ENCODE results near the gene THUMPD1. TPM values are rescaled to one million over a fixed set of nuclear protein-coding genes. Genes with fewer than 3 reads are reported as not detected.

Gene THUMPD1
- total and polyA plus RNA-seq, 2 donors (not counting 3 experiments of a cell fraction or from before 2014, with no cell fraction given): 27.9 to 29.0 TPM

DNA sequence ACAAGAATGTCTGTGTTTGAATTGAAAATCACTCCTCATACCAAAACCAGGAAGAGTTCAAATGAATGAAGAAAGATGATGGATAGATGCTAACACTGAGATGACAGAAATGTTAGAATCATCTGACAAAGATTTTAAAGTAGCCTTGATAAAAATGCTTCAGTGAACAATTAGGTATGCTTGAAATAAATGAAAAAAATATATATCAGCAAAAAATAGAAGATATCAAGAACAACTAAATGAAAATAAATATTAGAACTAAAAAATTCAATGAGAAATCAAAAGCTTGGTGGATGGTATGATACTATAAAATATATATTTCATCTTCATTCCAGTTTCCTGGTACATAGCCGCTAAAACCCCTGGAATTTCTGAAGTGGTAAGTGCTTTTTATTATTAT is 13.6 kb upstream of the THUMPD1 start:
- H3K9me3 ChIP-seq (replicated peaks; ENCODE audit: control insufficient read depth, insufficient read depth, low read length): no peaks in the 10 kb centered on the region
- H2AFZ ChIP-seq (ENCODE audit: low read depth, low read length): no peak overlapping the region
- H3K4me3 ChIP-seq (replicated peaks in 1 of 3; ENCODE audit: insufficient read depth in 1 of 3, low read depth in 1 of 3, low read length in 3 of 3): no peak overlapping the region
- TF ChIP-seq GATA2 (IDR thresholded peaks at IDR 0.05; ENCODE audit: insufficient read depth, insufficient read length, low read depth, low read length) (no peak), MYC (IDR thresholded peaks at IDR 0.05; ENCODE audit: low read depth, low read length) (no peak), FOS (IDR thresholded peaks at IDR 0.05; ENCODE audit: borderline replicate concordance, insufficient read depth, low read length) (no peak), POLR2A (IDR thresholded peaks at IDR 0.05; ENCODE audit: low read depth, low read length) (no peak), JUN (IDR thresholded peaks at IDR 0.05; ENCODE audit: borderline replicate concordance, insufficient read depth, insufficient read length, low read depth) (no peak)
- no peak overlapping the region for H3K27ac ChIP-seq (ENCODE audit: insufficient read depth, low read depth, low read length)
- dilution Hi-C loops (cut with MboI; ENCODE audit: extremely low pct_ligation_motif_present, low sequenced_read_pairs) (no loop called here), intact Hi-C loops (cut with micrococcal nuclease) (no loop called here)
- ChIA-PET POLR2A (no interaction called here), CTCF (interaction anchor here (0.5 to 1.6 kb wide), 2 partner anchors 19 to 460 kb away, joined by 3 to 6 read pairs; no protein-coding TSS in a partner anchor)
- H3K9me1 ChIP-seq (replicated peaks; ENCODE audit: control insufficient read depth, extremely low read depth, insufficient read depth, low read length): no peaks in the 10 kb centered on the region
- H3K36me3 ChIP-seq (ENCODE audit: control insufficient read depth in 2 of 2, extremely low read depth in 1 of 2, insufficient read depth in 2 of 2, low read length in 2 of 2): no peaks in the 10 kb centered on the region
- no peak overlapping the region for H3K4me2 ChIP-seq (ENCODE audit: insufficient read depth, low read length)
- DNase-seq (ENCODE audit: low read depth, low spot score): no peak
- H3K4me1 ChIP-seq (ENCODE audit: control insufficient read depth, extremely low read depth, insufficient read depth, low read length): no peaks in the 10 kb centered on the region
- no peaks in the 10 kb centered on the region for H4K20me1 ChIP-seq (replicated peaks; ENCODE audit: control insufficient read depth, extremely low read depth, insufficient read depth, low read length)
- no peak for FAIRE-seq
- H3K27me3 ChIP-seq (ENCODE audit: control insufficient read depth in 2 of 2, insufficient read depth in 2 of 2, low read length in 2 of 2): peaks cover 0 to 3% of the 10 kb centered on the region in 2 experiments
- BruUV-seq (replicated peaks): no TSS peak
- no peak overlapping the region for H3K9ac ChIP-seq (replicated peaks; ENCODE audit: extremely low read depth, insufficient read depth, low read length)
- H3K79me2 ChIP-seq (ENCODE audit: control insufficient read depth, insufficient read depth, low read length): no peaks in the 10 kb centered on the region

DNA sequence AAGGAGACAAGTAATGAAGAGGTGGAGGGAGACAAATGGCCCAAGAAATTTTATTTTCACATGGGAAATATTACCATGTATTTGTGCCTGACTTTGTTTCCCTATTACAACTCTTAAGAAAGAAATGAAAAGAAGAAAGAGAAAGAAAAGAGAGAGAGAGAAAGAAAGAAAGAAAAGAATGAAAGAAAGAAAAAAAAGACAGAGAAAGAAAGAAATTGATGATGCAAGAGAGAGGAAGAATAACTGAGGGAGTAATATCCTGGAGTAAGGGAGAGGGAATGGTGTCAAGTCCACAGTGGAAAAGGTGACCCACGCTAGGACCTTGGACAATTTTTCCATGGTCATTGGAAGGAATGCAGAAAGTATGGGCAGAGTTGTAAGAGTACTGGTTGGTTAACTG is 12.1 kb upstream of the THUMPD1 start:
- BruUV-seq (replicated peaks): no TSS peak
- Histone ChIP-seq H3K9me3 (replicated peaks; ENCODE audit: control insufficient read depth, insufficient read depth, low read length) (no peaks in the 10 kb centered on the region), H3K27me3 (ENCODE audit: control insufficient read depth in 2 of 2, insufficient read depth in 2 of 2, low read length in 2 of 2) (peaks cover 0 to 3% of the 10 kb centered on the region in 2 experiments), H3K4me3 (replicated peaks in 1 of 3; ENCODE audit: insufficient read depth in 1 of 3, low read depth in 1 of 3, low read length in 3 of 3) (no peak overlapping the region), H3K9ac (replicated peaks; ENCODE audit: extremely low read depth, insufficient read depth, low read length) (no peak overlapping the region), H3K9me1 (replicated peaks; ENCODE audit: control insufficient read depth, extremely low read depth, insufficient read depth, low read length) (no peaks in the 10 kb centered on the region), H3K36me3 (ENCODE audit: control insufficient read depth in 2 of 2, extremely low read depth in 1 of 2, insufficient read depth in 2 of 2, low read length in 2 of 2) (no peaks in the 10 kb centered on the region), H3K27ac (ENCODE audit: insufficient read depth, low read depth, low read length) (no peak overlapping the region), H3K79me2 (ENCODE audit: control insufficient read depth, insufficient read depth, low read length) (no peaks in the 10 kb centered on the region), H2AFZ (ENCODE audit: low read depth, low read length) (no peak overlapping the region), H4K20me1 (replicated peaks; ENCODE audit: control insufficient read depth, extremely low read depth, insufficient read depth, low read length) (no peaks in the 10 kb centered on the region), H3K4me1 (ENCODE audit: control insufficient read depth, extremely low read depth, insufficient read depth, low read length) (no peaks in the 10 kb centered on the region), H3K4me2 (ENCODE audit: insufficient read depth, low read length) (no peak overlapping the region)
- ChIA-PET POLR2A (no interaction called here), CTCF (interaction anchor here (1.6 kb wide), 1 partner anchor 21 kb away, joined by 6 read pairs; no protein-coding TSS in a partner anchor)
- TF ChIP-seq POLR2A (IDR thresholded peaks at IDR 0.05; ENCODE audit: low read depth, low read length): no peak
- TF ChIP-seq JUN (IDR thresholded peaks at IDR 0.05; ENCODE audit: borderline replicate concordance, insufficient read depth, insufficient read length, low read depth): no peak
- TF ChIP-seq, protein P1, sequence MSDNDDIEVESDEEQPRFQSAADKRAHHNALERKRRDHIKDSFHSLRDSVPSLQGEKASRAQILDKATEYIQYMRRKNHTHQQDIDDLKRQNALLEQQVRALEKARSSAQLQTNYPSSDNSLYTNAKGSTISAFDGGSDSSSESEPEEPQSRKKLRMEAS (IDR thresholded peaks at IDR 0.05; ENCODE audit: insufficient read depth, insufficient read length): no peak
- TF ChIP-seq EZH2 (IDR thresholded peaks at IDR 0.05; ENCODE audit: borderline replicate concordance, low read depth, low read length, severe bottlenecking): no peak
- no peak for TF ChIP-seq POLR2AphosphoS5 (IDR thresholded peaks at IDR 0.05; ENCODE audit: insufficient read depth, low read depth, low read length)
- no peak for TF ChIP-seq FOS (IDR thresholded peaks at IDR 0.05; ENCODE audit: borderline replicate concordance, insufficient read depth, low read length)
- TF ChIP-seq, protein P2, sequence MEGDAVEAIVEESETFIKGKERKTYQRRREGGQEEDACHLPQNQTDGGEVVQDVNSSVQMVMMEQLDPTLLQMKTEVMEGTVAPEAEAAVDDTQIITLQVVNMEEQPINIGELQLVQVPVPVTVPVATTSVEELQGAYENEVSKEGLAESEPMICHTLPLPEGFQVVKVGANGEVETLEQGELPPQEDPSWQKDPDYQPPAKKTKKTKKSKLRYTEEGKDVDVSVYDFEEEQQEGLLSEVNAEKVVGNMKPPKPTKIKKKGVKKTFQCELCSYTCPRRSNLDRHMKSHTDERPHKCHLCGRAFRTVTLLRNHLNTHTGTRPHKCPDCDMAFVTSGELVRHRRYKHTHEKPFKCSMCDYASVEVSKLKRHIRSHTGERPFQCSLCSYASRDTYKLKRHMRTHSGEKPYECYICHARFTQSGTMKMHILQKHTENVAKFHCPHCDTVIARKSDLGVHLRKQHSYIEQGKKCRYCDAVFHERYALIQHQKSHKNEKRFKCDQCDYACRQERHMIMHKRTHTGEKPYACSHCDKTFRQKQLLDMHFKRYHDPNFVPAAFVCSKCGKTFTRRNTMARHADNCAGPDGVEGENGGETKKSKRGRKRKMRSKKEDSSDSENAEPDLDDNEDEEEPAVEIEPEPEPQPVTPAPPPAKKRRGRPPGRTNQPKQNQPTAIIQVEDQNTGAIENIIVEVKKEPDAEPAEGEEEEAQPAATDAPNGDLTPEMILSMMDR (IDR thresholded peaks at IDR 0.05; ENCODE audit: extremely low read depth in 1 of 2, insufficient read depth in 1 of 2, low read depth in 1 of 2, low read length in 2 of 2): no peak
- no peak for TF ChIP-seq GATA2 (IDR thresholded peaks at IDR 0.05; ENCODE audit: insufficient read depth, insufficient read length, low read depth, low read length)
- TF ChIP-seq MYC (IDR thresholded peaks at IDR 0.05; ENCODE audit: low read depth, low read length): no peak
- DNase-seq (ENCODE audit: low read depth, low spot score) (no peak), FAIRE-seq (no peak)
- dilution Hi-C loops (cut with MboI; ENCODE audit: extremely low pct_ligation_motif_present, low sequenced_read_pairs): no loop called here
- intact Hi-C loops (cut with micrococcal nuclease): no loop called here

Data from endothelial cell of umbilical vein (primary cell).